SU-DHL-6 (cell line): Measurements from ENCODE around the gene GRHL3.
"Not testable (repeated sequence)": the region's sequence is repeated elsewhere in the genome, so short reads cannot be mapped to it uniquely, and the experiment has no call there.

Source experiments
- H2AFZ ChIP-seq: fragments of 200-600 bp; sonication (generic); 2 replicates; pipeline ENCODE4 v1.6.1; 2014; ENCODE audit warnings: low read depth, mild to moderate bottlenecking, moderate library complexity, mixed read lengths, antibody characterized with exemption, low read length; ENCODE audit not compliant: severe bottlenecking
- H3F3A ChIP-seq: fragments of 200-600 bp; shearing (Covaris generic); 2 replicates; pipeline ENCODE4 v1.6.0; 2016; ENCODE audit warnings: antibody characterized with exemption, mild to moderate bottlenecking; ENCODE audit not compliant: insufficient read depth
- H3K27ac ChIP-seq: fragments of 200-600 bp; sonication (generic); 2 replicates; pipeline ENCODE4 v1.5.1; 2016; ENCODE audit warnings: low read depth, mild to moderate bottlenecking, low read length, moderate library complexity, mixed read lengths
- H3K27me3 ChIP-seq: fragments of 200-600 bp; sonication (generic), shearing (Covaris generic); 2 replicates; pipeline ENCODE4 v1.6.0; 2014; ENCODE audit warnings: mild to moderate bottlenecking, low read length
- H3K36me3 ChIP-seq: fragments of 200-600 bp; sonication (generic); 2 replicates; pipeline ENCODE4 v1.6.1; 2014; ENCODE audit warnings: mild to moderate bottlenecking, low read length, mixed read lengths
- H3K4me2 ChIP-seq: fragments of 300-600, 200-600 bp; shearing (Covaris generic), sonication (generic); 2 replicates; pipeline ENCODE4 v1.6.0; 2014; ENCODE audit warnings: low read length, low read depth, mild to moderate bottlenecking; ENCODE audit not compliant: poor library complexity, severe bottlenecking
- H3K4me3 ChIP-seq: fragments of 200-600 bp; sonication (generic); 2 replicates; pipeline ENCODE4 v1.5.1; 2014; ENCODE audit warnings: antibody characterized with exemption, low read length, mild to moderate bottlenecking, mixed read lengths; ENCODE audit not compliant: insufficient read depth, poor library complexity, severe bottlenecking
- H3K79me2 ChIP-seq: fragments of 200-600 bp; sonication (generic); 2 replicates; pipeline ENCODE4 v1.6.1; 2014; ENCODE audit warnings: mild to moderate bottlenecking, low read length, moderate library complexity; ENCODE audit not compliant: insufficient read depth
- H3K9ac ChIP-seq: fragments of 200-600 bp; sonication (generic); 2 replicates; pipeline ENCODE4 v1.7.0; 2014; ENCODE audit warnings: mild to moderate bottlenecking, low read length
- H3K9me2 ChIP-seq: fragments of 200-600 bp; sonication (generic); replicated peaks from 2 replicates; pipeline ENCODE4 v1.6.1; 2014; ENCODE audit warnings: low read length; ENCODE audit not compliant: insufficient read depth
- H3K9me3 ChIP-seq: fragments of 200-600 bp; sonication (generic); 2 replicates; pipeline ENCODE4 v1.6.1; 2014; ENCODE audit warnings: low read length, mixed read lengths; ENCODE audit not compliant: insufficient read depth
- H4K20me1 ChIP-seq: fragments of 200-600 bp; sonication (generic); 2 replicates; pipeline ENCODE4 v1.6.1; 2014; ENCODE audit warnings: low read depth, mild to moderate bottlenecking, antibody characterized with exemption, low read length, moderate library complexity, mixed read lengths
- EZH2phosphoT487 ChIP-seq: fragments of 200-600 bp; sonication (generic), shearing (Covaris generic); conservative IDR thresholded peaks from 2 replicates; pipeline ENCODE4 v1.6.1; 2018; ENCODE audit warnings: mild to moderate bottlenecking, antibody characterized with exemption, low read length, moderate library complexity, mixed read lengths
- TF ChIP-seq, protein P1 (sequence below): fragments of 200-600 bp; sonication (generic); IDR thresholded peaks from one replicate; pipeline ENCODE4 v1.5.1; 2017; ENCODE audit warnings: antibody characterized with exemption, mild to moderate bottlenecking, low read length, moderate library complexity; ENCODE audit not compliant: insufficient read depth, poor library complexity, severe bottlenecking

GRHL3 gene

DNA sequence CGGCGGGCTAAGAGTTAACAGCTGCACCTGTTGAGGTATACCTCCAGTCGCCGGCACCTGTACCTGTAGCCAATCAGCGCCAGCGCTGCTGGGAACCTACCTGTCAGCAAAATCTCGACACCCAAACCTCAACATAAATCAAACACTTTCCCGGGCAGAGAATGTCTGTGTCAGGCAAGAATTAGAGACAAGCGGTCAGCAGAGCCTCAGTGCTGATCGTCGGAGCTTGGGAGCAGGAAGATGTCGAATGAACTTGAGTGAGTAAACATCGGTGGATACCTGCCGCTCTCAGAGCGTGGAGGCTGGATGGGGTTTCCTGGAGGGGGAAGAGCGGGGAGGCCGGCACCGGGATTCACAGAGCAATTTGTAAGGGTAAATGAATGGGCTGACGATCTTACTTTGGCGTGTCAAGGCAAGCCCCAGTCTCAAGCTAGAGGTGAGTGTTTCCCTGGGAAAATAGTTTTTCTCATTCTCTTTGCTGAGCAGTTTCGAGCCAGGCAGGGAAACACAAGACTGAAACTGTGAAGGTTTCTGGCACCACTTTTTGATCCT, at the start of gene GRHL3:
TSS of gene GRHL3 (plus strand) at position 46 of the 552 bp plus-strand sequence. CDS start at position 241, 195 bp downstream.
- no peaks in the 10 kb centered on the region for H4K20me1 ChIP-seq
- no peak within 1 kb of the TSS for H3K4me3 ChIP-seq
- no peaks in the 10 kb centered on the region for H3K79me2 ChIP-seq
- H3K9me3 ChIP-seq = no peaks in the 10 kb centered on the region
- no peak within 1 kb of the TSS for H3K4me2 ChIP-seq
- H3K27ac ChIP-seq = no peak within 1 kb of the TSS
- H3K9me2 ChIP-seq = no peaks in the 10 kb centered on the region
- TF ChIP-seq, protein P1, sequence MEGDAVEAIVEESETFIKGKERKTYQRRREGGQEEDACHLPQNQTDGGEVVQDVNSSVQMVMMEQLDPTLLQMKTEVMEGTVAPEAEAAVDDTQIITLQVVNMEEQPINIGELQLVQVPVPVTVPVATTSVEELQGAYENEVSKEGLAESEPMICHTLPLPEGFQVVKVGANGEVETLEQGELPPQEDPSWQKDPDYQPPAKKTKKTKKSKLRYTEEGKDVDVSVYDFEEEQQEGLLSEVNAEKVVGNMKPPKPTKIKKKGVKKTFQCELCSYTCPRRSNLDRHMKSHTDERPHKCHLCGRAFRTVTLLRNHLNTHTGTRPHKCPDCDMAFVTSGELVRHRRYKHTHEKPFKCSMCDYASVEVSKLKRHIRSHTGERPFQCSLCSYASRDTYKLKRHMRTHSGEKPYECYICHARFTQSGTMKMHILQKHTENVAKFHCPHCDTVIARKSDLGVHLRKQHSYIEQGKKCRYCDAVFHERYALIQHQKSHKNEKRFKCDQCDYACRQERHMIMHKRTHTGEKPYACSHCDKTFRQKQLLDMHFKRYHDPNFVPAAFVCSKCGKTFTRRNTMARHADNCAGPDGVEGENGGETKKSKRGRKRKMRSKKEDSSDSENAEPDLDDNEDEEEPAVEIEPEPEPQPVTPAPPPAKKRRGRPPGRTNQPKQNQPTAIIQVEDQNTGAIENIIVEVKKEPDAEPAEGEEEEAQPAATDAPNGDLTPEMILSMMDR = no peak
- no peak for TF ChIP-seq EZH2phosphoT487
- H2AFZ ChIP-seq = no peak within 1 kb of the TSS
- no peaks in the 10 kb centered on the region for H3K27me3 ChIP-seq
- 0 out of 2 replicates have a peak, but pooled peaks cover 5% of the 10 kb centered on the region for H3F3A ChIP-seq
- no peak within 1 kb of the TSS for H3K9ac ChIP-seq
- H3K36me3 ChIP-seq = no peaks in the 10 kb centered on the region

DNA sequence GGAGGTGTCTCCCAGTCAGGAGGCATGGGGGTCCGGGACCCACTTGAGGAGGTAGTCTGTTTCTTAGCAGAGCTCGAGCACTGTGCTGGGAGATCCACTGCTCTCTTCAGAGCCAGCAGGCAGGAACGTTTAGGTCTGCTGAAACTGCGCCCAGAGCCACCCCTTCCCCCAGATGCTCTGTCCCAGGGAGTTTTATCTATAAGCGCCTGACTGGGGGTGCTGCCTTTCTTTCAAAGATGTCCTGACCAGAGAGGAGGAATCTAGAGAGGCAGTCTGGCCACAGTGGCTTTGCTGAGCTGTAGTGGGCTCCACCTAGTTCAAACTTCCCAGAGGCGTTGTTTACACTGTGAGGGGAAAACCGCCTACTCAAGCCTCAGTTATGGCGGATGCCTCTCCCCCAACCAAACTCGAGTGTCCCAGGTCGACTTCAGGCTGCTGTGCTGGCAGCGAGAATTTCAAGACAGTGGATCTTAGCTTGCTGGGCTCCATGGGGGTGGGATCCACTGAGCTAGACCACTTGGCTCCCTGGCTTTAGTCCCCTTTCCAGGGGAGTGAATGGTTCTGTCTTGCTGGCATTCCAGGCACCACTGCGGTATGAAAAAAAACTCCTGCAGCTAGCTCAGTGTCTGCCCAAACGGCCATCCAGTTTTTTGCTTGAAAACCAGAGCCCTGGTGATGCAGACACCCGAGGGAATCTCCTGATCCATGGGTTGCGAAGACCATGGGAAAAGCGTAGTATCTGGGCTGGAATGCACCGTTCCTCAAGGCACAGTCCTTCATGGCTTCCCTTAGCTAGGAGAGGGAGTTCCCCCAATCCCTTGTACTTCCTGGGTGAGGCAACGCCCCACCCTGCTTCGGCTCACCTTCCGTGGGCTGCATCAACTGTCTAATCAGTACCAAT, 44.7 kb upstream of the GRHL3 start:
- H3K27me3 ChIP-seq, H3K9me3 ChIP-seq, H3K4me2 ChIP-seq, H3K4me3 ChIP-seq, H2AFZ ChIP-seq, H3K79me2 ChIP-seq, H3K36me3 ChIP-seq, H4K20me1 ChIP-seq, H3K9me2 ChIP-seq, H3K9ac ChIP-seq, H3K27ac ChIP-seq, H3F3A ChIP-seq: not testable (repeated sequence)

DNA sequence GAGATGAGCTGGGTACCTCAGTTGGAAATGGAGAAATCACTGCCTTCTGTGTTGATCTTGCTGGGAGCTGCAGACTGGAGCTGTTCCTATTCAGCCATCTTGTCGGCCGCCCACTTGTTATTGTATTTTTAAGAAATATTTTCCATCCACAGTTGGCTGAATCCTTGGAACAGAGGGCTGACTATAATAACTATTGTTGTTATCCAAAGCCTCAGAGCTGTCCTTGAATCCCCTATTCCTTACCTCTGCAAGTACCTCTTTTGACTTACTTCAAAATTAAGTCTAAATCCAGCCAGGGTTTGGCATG, 44.1 kb upstream of the GRHL3 start:
- H3F3A ChIP-seq = no peaks in the 10 kb centered on the region
- H3K9ac ChIP-seq = no peak overlapping the region
- H3K4me2 ChIP-seq = no peak overlapping the region
- no peaks in the 10 kb centered on the region for H3K9me2 ChIP-seq
- H2AFZ ChIP-seq = no peak overlapping the region
- H3K79me2 ChIP-seq = no peaks in the 10 kb centered on the region
- no peaks in the 10 kb centered on the region for H3K9me3 ChIP-seq
- H3K27ac ChIP-seq = no peak overlapping the region
- H4K20me1 ChIP-seq = no peaks in the 10 kb centered on the region
- H3K4me3 ChIP-seq = no peak overlapping the region
- H3K27me3 ChIP-seq = no peaks in the 10 kb centered on the region
- H3K36me3 ChIP-seq = no peaks in the 10 kb centered on the region
- no peak for TF ChIP-seq EZH2phosphoT487
- TF ChIP-seq, protein P1 = no peak

DNA sequence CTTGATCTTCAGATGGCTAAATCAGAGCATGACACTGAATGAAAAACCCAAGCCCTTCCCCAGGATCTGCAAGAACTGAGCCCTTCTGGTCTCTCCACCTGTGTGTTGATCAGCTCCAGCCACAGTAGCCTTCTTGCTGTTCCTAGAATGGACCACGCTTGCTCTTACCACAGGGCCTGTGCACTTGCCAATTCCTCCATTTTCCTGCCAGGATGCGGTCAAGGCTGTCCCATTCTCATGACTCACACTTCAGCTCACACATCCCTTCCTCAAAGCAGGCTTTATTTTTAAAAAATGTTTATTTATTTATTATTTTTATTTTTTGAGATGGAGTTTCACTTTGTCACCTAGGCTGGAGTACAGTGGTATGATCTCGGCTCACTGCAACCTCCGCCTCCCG, 43.6 kb upstream of the GRHL3 start:
- H3K9me2 ChIP-seq = no peaks in the 10 kb centered on the region
- H3K27me3 ChIP-seq = no peaks in the 10 kb centered on the region
- no peaks in the 10 kb centered on the region for H4K20me1 ChIP-seq
- H3K9ac ChIP-seq = no peak overlapping the region
- H3K36me3 ChIP-seq = no peaks in the 10 kb centered on the region
- H3K4me2 ChIP-seq = no peak overlapping the region
- H3K4me3 ChIP-seq = no peak overlapping the region
- no peaks in the 10 kb centered on the region for H3F3A ChIP-seq
- H3K27ac ChIP-seq = no peak overlapping the region
- H3K9me3 ChIP-seq = no peaks in the 10 kb centered on the region
- H2AFZ ChIP-seq = no peak overlapping the region
- no peaks in the 10 kb centered on the region for H3K79me2 ChIP-seq
- TF ChIP-seq, protein P1 = no peak
- no peak for TF ChIP-seq EZH2phosphoT487
